Small intestine (tissue), 7 donors: ENCODE measurements around the gene ZMIZ1. TPM values are rescaled to one million over a fixed set of nuclear protein-coding genes. Genes with fewer than 3 reads are reported as not detected.

Experiments
- DNase-seq, 2 donors: peaks; one replicate each; pipeline versions ENCODE4 v3.0.0 to v3.0.0-alpha.2; 2013
- FAIRE-seq: peaks from 2 replicates; lab custom pipeline; 2012; peaks lifted over from hg19 to GRCh38; lab: Jason Lieb, UNC
- H3K27ac ChIP-seq, 3 donors: one replicate each; pipeline ENCODE4 v1.5.1; 2013; ENCODE audit warnings: low read length in 2 of 3, mild to moderate bottlenecking in 2 of 3, control low read depth in 1 of 3, inconsistent platforms in 1 of 3, low read depth in 1 of 3, moderate library complexity in 1 of 3
- H3K27me3 ChIP-seq, 3 donors: one replicate each; pipeline ENCODE4 v1.6.1; 2013; ENCODE audit warnings: low read length in 3 of 3, inconsistent platforms in 1 of 3; ENCODE audit not compliant: control insufficient read depth in 3 of 3, insufficient read depth in 3 of 3
- H3K36me3 ChIP-seq, 3 donors: one replicate each; pipeline ENCODE4 v1.6.1; 2013; ENCODE audit warnings: low read length in 3 of 3, inconsistent platforms in 1 of 3, low read depth in 1 of 3, mild to moderate bottlenecking in 1 of 3, moderate library complexity in 1 of 3; ENCODE audit not compliant: control insufficient read depth in 3 of 3, insufficient read depth in 2 of 3
- H3K4me1 ChIP-seq, 3 donors: one replicate each; pipeline ENCODE4 v1.6.1; 2013; ENCODE audit warnings: low read length in 2 of 3, inconsistent platforms in 1 of 3, low read depth in 1 of 3, mild to moderate bottlenecking in 1 of 3, moderate library complexity in 1 of 3; ENCODE audit not compliant: control insufficient read depth in 3 of 3, insufficient read depth in 2 of 3
- H3K4me3 ChIP-seq, 3 donors: one replicate each; pipeline ENCODE4 v1.5.1; 2013; ENCODE audit warnings: low read length in 3 of 3, control low read depth in 1 of 3, inconsistent platforms in 1 of 3, low read depth in 1 of 3, mild to moderate bottlenecking in 1 of 3, moderate library complexity in 1 of 3
- H3K9me3 ChIP-seq, 2 donors: one replicate each; pipeline ENCODE4 v1.6.1; 2013; ENCODE audit warnings: low read depth in 1 of 2, low read length in 1 of 2; ENCODE audit not compliant: control insufficient read depth in 2 of 2, insufficient read depth in 1 of 2
- WGBS, 3 donors: extraction: QIAGEN DNeasy Blood & Tissue Kit; methylation state at CpG; one replicate each; pipeline ENCODE4 v1.1.7; 2013; 5-methylcytosine and 5-hydroxymethylcytosine counted together
- polyA plus RNA-seq, 4 donors: library from polyadenylated mRNA; stranded (reverse) in 3 of 4; unstranded in 1 of 4; fragments of 200-250 nt in 3 of 4; fragments of 120-200 nt in 1 of 4; gene quantifications; one replicate each; pipeline versions ENCODE4 v1.2.1 to v1.2.3, GENCODE V29; 2013
- donor health status: healthy with polysubstance abuse.
- donor health status: control.
- donor health status: control.
- donor health status: Bipolar disorder and iron deficiency.
- donor health status: healthy.

The ZMIZ1 gene
- polyA plus RNA-seq, 4 donors, result 15.1 to 40.7 (median 19.9) TPM

GRCh38 chr10:79167537-79167936, 98.8 kb downstream of the ZMIZ1 start:
- no peaks in the 10 kb centered on the region for H3K27me3 ChIP-seq
- FAIRE-seq (no peak), DNase-seq (no peak)
- no peaks in the 10 kb centered on the region for H3K9me3 ChIP-seq
- WGBS, 3 donors, result 69 to 86% (median 77%) methylated on average over 8 of the region's 8 CpGs
- H3K27ac ChIP-seq, result no peak overlapping the region
- no peaks in the 10 kb centered on the region for H3K4me1 ChIP-seq
- H3K36me3 ChIP-seq, result peaks cover 0 to 92% (median 1%) of the 10 kb centered on the region in 3 donors
- no peak overlapping the region for H3K4me3 ChIP-seq

DNA sequence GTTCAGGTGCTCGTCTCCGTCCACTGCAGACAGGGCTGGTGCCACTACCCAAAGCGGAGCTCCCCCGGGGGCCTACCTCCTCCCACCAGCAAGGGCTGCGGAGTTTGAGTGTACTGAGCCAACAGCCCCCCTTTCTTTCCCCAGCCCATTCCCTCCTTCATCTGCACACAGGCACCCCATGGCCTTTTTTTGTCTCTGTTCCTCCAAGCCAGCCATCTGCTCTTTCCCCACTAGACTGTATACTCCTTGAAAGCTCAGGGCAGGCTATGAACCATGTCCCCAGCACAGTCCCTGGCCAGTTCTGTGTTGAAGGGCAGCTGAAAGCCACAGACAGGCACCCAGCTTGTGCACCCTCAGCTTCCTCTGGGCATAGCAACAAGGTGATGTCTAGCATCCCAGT, 99.4 kb downstream of the ZMIZ1 start:
- peaks cover 0 to 85% (median 1%) of the 10 kb centered on the region in 3 donors for H3K36me3 ChIP-seq
- H3K27ac ChIP-seq, result no peak overlapping the region
- DNase-seq, result no peak
- no peaks in the 10 kb centered on the region for H3K9me3 ChIP-seq
- no peaks in the 10 kb centered on the region for H3K27me3 ChIP-seq
- H3K4me1 ChIP-seq, result no peaks in the 10 kb centered on the region
- 83 to 98% (median 91%) methylated on average over 5 of the region's 5 CpGs for WGBS, 3 donors
- no peak overlapping the region for H3K4me3 ChIP-seq
- FAIRE-seq, result no peak

GRCh38 chr10:79170226-79170752, 101.5 kb downstream of the ZMIZ1 start:
- Histone ChIP-seq H3K4me1 (no peaks in the 10 kb centered on the region), H3K36me3 (peaks cover 0 to 85% (median 1%) of the 10 kb centered on the region in 3 donors), H3K9me3 (no peaks in the 10 kb centered on the region), H3K27me3 (no peaks in the 10 kb centered on the region), H3K4me3 (no peak overlapping the region), H3K27ac (no peak overlapping the region)
- WGBS, 3 donors, result 93 to 97% (median 94%) methylated on average over 4 of the region's 4 CpGs
- DNase-seq (no peak), FAIRE-seq (no peak)

- DNase-seq (no peak), FAIRE-seq (no peak)
- H3K27ac ChIP-seq, result no peak overlapping the region
- no peak overlapping the region for H3K4me3 ChIP-seq
- H3K36me3 ChIP-seq, result peaks cover 0 to 85% (median 1%) of the 10 kb centered on the region in 3 donors
- no peaks in the 10 kb centered on the region for H3K27me3 ChIP-seq
- no peaks in the 10 kb centered on the region for H3K9me3 ChIP-seq
- WGBS, 3 donors, result 79 to 89% (median 85%) methylated on average over 8 to 9 of the region's 9 CpGs
- no peaks in the 10 kb centered on the region for H3K4me1 ChIP-seq
Observed at GRCh38 chr10:79170993-79171392, 102.2 kb downstream of the ZMIZ1 start.

DNA sequence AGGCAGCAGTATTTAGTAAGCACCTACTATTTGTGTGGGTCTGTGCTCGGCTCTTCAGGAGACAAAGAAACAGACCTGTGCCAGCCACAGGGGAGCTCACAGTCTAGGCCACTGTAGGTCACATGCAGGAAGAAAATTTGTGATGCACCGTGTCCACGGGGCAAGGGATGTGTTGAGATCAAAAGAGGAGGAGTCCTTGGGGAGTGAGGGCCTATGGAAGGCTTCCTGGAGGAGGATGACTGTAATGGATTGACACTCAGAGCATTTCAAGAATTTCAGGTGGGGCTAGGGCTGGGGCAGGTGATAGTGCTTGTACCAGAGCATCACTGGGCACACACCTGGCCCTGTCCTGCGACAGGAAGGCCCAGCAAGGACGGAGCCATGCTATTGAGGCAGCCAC, 102.7 kb downstream of the ZMIZ1 start:
- FAIRE-seq (no peak), DNase-seq (no peak)
- Histone ChIP-seq H3K27me3 (no peaks in the 10 kb centered on the region), H3K36me3 (peaks cover 0 to 83% (median 1%) of the 10 kb centered on the region in 3 donors), H3K27ac (no peak overlapping the region), H3K9me3 (no peaks in the 10 kb centered on the region), H3K4me3 (no peak overlapping the region), H3K4me1 (no peaks in the 10 kb centered on the region)
- 91 to 95% (median 93%) methylated on average over 5 of the region's 5 CpGs for WGBS, 3 donors

GRCh38 chr10:79172881-79173280, 104.1 kb downstream of the ZMIZ1 start:
- Histone ChIP-seq H3K36me3 (peaks cover 0 to 82% (median 0%) of the 10 kb centered on the region in 3 donors), H3K9me3 (no peaks in the 10 kb centered on the region), H3K4me1 (peaks cover 0 to under 1% (median 0%) of the 10 kb centered on the region in 3 donors), H3K27me3 (no peaks in the 10 kb centered on the region), H3K27ac (no peak overlapping the region), H3K4me3 (no peak overlapping the region)
- FAIRE-seq (no peak), DNase-seq (no peak)
- WGBS, 3 donors, result 83 to 86% (median 85%) methylated on average over 5 of the region's 5 CpGs

DNA sequence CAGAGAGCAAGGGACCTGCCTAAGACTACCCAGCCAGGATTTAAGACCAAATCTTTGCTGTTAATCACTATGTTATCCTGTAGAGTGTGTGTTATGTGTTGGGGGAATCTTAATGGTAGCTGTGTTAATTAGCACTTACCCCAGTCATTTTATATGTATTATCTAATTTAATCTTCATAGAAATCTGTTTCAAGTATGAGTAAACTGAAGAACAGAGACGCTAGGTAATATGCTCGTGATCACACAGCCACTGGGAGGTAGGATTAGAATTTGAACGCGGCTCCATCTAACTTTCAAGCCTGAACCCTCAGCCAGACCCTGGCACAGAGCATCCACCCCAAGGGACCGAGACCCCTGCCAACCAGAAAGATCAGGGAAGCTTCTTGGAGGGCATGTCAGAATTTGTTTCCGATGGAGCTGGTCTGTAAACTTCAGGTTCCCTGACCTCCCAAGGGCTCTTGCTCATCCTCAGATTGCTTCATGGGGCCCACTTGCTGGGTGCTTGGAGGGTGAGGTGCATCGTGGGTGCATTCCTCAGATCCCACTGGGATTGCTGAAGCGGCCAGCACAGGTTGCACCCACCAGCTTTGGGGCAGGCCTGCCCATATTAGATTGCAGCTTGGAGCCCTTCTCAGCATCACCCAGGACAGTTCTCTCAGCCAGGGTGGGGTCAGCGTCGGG, 105.0 kb downstream of the ZMIZ1 start:
- peaks cover 0 to 6% (median 0%) of the 10 kb centered on the region in 3 donors for H3K4me1 ChIP-seq
- WGBS, 3 donors, result 92 to 95% (median 93%) methylated on average over 10 of the region's 10 CpGs
- H3K27me3 ChIP-seq, result no peaks in the 10 kb centered on the region
- H3K27ac ChIP-seq, result no peak overlapping the region
- DNase-seq (no peak), FAIRE-seq (no peak)
- no peak overlapping the region for H3K4me3 ChIP-seq
- peaks cover 0 to 82% (median 0%) of the 10 kb centered on the region in 3 donors for H3K36me3 ChIP-seq
- no peaks in the 10 kb centered on the region for H3K9me3 ChIP-seq

DNA sequence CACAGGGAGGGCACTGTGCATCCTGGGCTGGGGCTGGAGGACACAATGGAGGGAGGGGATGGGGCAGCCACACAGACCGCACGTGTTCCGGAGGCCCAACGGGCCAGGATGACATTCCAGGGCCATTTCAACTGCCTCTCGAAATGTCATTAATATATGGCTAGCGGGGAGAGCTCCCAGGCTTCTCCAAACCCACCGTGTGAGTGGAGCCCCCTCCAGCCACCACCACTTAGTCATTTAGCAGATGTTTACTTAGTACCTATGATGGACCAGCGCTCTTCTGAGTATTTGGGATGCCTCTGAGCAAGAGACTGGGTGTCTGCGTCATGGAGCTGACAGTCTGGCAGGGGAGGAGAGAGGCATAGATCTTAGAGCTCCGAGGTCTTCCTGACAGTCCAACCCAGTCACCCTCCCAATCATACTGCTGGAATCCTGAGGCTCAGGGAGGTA, 107.3 kb downstream of the ZMIZ1 start:
- H3K9me3 ChIP-seq, result no peaks in the 10 kb centered on the region
- 69 to 90% (median 71%) methylated on average over 10 of the region's 10 CpGs for WGBS, 3 donors
- no peak overlapping the region for H3K4me3 ChIP-seq
- peak overlapping the region in 1 of 3 donors; percentile 27 for H3K27ac ChIP-seq
- no peak for FAIRE-seq
- H3K36me3 ChIP-seq, result peaks cover 0 to 82% (median 0%) of the 10 kb centered on the region in 3 donors
- DNase-seq, result no peak
- peaks cover 0 to 6% (median 0%) of the 10 kb centered on the region in 3 donors for H3K4me1 ChIP-seq
- no peaks in the 10 kb centered on the region for H3K27me3 ChIP-seq
